ENCODE results near the gene RTN1. TPM values are rescaled to one million over a fixed set of nuclear protein-coding genes. Genes with fewer than 3 reads are reported as not detected.

The RTN1 gene
- total and polyA plus RNA-seq, 9 of the 15 experiments (the other 6 are each of a cell fraction or from before 2014, with no cell fraction given): 0.03 to 0.09 TPM; not detected in 7

DNA sequence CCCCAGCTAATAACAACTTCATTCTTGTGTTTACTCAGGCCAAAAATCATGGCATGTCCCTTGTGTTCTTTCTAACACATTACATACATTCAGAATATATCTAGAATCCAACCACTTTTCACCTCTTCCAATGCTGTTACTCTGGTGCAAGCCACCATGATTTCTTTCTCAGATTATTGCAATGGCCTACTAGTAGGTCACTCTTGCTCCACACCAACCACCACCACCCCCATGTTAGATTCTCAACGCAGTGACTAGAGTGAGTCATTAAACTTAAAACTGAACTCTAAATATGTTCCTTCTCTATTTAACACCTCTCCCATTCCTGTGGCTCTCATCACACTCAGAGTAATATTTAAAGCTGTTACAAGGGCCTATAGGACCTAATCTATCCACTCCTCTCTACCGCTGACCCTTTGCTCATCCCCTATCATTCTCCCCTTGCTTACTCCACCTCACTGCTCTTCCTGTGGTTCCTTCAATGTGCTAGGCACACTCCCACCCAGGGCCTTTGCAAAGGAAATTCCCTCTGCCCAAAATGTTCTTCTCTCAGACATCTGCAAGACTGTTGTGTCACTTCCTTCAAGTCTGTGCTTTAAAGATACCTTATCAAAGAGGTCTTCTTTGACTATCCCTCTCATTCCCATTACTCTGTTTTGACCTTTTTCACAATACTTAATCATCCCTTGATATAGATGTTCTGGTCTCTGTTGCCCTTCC, 6.6 kb downstream of the RTN1 start:
- Histone ChIP-seq H2AFZ (ENCODE audit: low read depth, low read length) (no peak overlapping the region), H3K27ac (ENCODE audit: extremely low read depth, low read depth, low read length) (no peak overlapping the region), H3K27me3 (ENCODE audit: control insufficient read depth in 2 of 2, insufficient read depth in 2 of 2, low read length in 2 of 2) (no peaks in the 10 kb centered on the region), H3K9me1 (ENCODE audit: control insufficient read depth, insufficient read depth, low read length) (no peaks in the 10 kb centered on the region), H3K36me3 (ENCODE audit: control insufficient read depth, insufficient read depth, low read length) (no peaks in the 10 kb centered on the region), H3K4me1 (replicated peaks in 1 of 2; ENCODE audit: control insufficient read depth in 2 of 2, insufficient read depth in 2 of 2, low read length in 2 of 2) (no peaks in the 10 kb centered on the region), H3K4me2 (ENCODE audit: insufficient read depth, low read length) (no peak overlapping the region), H3K9me3 (replicated peaks; ENCODE audit: control insufficient read depth, insufficient read depth, low read depth, low read length) (no peaks in the 10 kb centered on the region), H3K4me3 (no peak overlapping the region), H3K79me2 (ENCODE audit: control insufficient read depth, insufficient read depth, low read length) (no peaks in the 10 kb centered on the region), H4K20me1 (replicated peaks; ENCODE audit: control insufficient read depth, insufficient read depth, low read length) (no peaks in the 10 kb centered on the region), H3K9ac (ENCODE audit: insufficient read depth in 1 of 2, low read depth in 2 of 2, low read length in 2 of 2) (no peak overlapping the region)
- DNase-seq (ENCODE audit: extremely low read depth in 1 of 4, low spot score in 3 of 4) (no peak), FAIRE-seq (no peak), ATAC-seq (no peak)
- POLR2A ChIA-PET: no interaction called here
- no TSS peak for BruUV-seq (replicated peaks)
- TF ChIP-seq ZNF408 (CRISPR knock-in tag; IDR thresholded peaks at IDR 0.05; ENCODE audit: low read depth) (no peak), KLF10 (CRISPR knock-in tag; IDR thresholded peaks at IDR 0.05) (no peak), KHSRP (IDR thresholded peaks at IDR 0.05) (no peak), ZBTB8A (IDR thresholded peaks at IDR 0.05; ENCODE audit: partially characterized antibody) (no peak), BACH1 (tag; IDR thresholded peaks at IDR 0.05) (no peak), HMG20A (CRISPR knock-in tag; conservative IDR thresholded peaks at IDR 0.05) (no peak), PPARD (CRISPR knock-in tag; IDR thresholded peaks at IDR 0.05) (no peak)
- TF ChIP-seq, protein P1, sequence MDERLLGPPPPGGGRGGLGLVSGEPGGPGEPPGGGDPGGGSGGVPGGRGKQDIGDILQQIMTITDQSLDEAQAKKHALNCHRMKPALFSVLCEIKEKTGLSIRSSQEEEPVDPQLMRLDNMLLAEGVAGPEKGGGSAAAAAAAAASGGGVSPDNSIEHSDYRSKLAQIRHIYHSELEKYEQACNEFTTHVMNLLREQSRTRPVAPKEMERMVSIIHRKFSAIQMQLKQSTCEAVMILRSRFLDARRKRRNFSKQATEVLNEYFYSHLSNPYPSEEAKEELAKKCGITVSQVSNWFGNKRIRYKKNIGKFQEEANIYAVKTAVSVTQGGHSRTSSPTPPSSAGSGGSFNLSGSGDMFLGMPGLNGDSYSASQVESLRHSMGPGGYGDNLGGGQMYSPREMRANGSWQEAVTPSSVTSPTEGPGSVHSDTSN (CRISPR knock-in tag; IDR thresholded peaks at IDR 0.05; ENCODE audit: low read depth): no peak
- TF ChIP-seq, protein P1 (tag; conservative IDR thresholded peaks at IDR 0.05; ENCODE audit: low read depth): no peak
- TF ChIP-seq, protein P2, sequence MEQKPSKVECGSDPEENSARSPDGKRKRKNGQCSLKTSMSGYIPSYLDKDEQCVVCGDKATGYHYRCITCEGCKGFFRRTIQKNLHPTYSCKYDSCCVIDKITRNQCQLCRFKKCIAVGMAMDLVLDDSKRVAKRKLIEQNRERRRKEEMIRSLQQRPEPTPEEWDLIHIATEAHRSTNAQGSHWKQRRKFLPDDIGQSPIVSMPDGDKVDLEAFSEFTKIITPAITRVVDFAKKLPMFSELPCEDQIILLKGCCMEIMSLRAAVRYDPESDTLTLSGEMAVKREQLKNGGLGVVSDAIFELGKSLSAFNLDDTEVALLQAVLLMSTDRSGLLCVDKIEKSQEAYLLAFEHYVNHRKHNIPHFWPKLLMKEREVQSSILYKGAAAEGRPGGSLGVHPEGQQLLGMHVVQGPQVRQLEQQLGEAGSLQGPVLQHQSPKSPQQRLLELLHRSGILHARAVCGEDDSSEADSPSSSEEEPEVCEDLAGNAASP (IDR thresholded peaks at IDR 0.05): no peak
- CTCF ChIA-PET (ENCODE audit: low intra/inter-chr PET ratio): no interaction called here
- intact Hi-C loops (cut with micrococcal nuclease): no loop called here
- 0% methylated on average over 1 of the region's 2 CpGs for WGBS (ENCODE audit: insufficient coverage, low coverage, missing lambda C conversion rate)
- in situ Hi-C loops (cut with MboI): no loop called here

All from K562 (cell line).